GM18505 (cell line): ENCODE results near the gene TREML2.

ENCODE experiments used
- ATAC-seq: cut with Tn5 transposase; IDR thresholded peaks from one replicate; pipeline ENCODE4 v1.9.1; 2021; ENCODE audit not compliant: unreplicated experiment
- POLR2A ChIP-seq: IDR thresholded peaks from 4 replicates; pipeline ENCODE4 v1.6.1; 2011; ENCODE audit warnings: borderline replicate concordance; ENCODE audit not compliant: insufficient read depth, insufficient read length; ENCODE audit errors: extremely low read depth

The TREML2 gene

DNA sequence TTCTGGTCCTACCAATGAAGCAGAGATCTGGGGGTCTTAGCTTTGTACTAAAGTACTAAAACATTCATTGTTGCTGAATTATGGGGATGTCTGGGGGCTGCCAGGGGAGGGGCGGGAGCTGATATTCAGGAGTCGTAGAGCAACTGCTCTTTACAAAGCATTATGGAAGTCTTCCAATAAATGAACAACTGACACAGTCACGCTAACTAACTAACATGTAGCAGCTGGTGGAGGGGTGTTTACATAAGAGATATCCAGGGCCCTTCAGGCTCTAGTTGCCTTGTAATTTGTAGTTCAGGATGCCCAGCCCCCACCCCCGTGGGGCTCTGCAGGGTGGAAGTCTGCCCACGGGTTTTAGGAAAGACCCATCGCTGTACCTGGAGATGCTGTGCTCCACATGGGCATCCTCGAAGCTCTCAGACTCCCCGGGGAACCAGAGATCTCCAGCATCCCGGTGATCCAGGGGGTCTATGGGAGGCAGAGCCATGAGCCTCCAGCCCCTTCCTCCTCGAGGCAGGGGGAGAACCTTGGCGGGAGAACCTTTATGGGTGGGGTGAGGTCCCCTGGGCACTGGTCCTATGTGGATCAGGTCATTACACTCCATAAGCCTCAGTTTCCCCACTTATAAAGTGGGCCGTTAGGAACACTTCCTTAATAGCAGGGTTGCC is 41.4 kb downstream of the TREML2 start:
- no peak for TF ChIP-seq POLR2A
- ATAC-seq = no peak

DNA sequence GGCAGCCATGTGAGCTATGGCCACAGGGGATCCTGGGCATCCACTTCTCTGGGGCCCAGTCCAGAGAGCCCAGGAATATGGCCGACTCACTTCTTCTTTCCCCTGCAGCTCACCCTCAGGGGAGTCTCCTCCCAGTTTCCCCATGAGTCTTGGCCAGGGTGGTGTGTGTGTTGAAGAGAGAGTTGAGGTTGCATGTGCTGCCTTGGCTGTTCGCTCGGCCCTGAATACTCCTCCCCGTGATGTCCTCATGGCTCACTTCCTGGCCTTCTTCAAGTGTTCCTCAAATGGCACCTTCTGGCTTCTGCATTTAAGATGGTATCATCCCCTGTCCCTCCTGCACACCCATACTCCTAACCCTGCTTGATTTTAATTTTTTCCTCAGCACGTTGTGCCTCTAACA is 43.6 kb downstream of the TREML2 start:
- no peak for ATAC-seq
- no peak for TF ChIP-seq POLR2A

DNA sequence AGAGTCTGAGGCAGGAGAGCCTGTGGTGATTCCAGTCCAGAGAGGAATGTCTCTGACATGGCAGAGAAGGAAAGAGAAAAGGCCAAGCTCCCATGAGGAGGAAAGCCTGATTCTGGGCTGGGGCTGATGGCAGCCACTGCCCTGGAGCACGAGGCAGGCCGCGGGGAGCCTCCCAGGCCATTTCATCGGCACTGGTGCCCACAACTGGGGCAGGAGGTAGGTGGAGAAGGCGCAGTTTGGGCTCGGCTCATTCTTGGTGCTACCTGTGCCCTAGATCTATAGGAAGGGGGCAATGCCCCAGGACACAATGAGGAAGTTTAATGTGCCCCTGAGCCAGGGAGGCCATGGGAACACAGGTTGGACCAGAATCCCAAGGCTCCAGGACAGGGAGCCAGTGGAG is 44.2 kb downstream of the TREML2 start:
- no peak for TF ChIP-seq POLR2A
- ATAC-seq = no peak

- TF ChIP-seq POLR2A = no peak
- no peak for ATAC-seq
Measured at GRCh38 chr6:41156001-41156400, 44.9 kb downstream of the TREML2 start.

- TF ChIP-seq POLR2A = no peak
- no peak for ATAC-seq
Measured at GRCh38 chr6:41155132-41155805, 45.7 kb downstream of the TREML2 start.

GRCh38 chr6:41153992-41154625 is 46.8 kb downstream of the TREML2 start, which contains the start of gene TREML1:
TSS of gene TREML1 (minus strand) at chr6:41154347. CDS start at chr6:41154288, 59 bp downstream.
- no peak for TF ChIP-seq POLR2A
- ATAC-seq = no peak

GRCh38 chr6:41153451-41153850 is 47.5 kb downstream of the TREML2 start:
- no peak for ATAC-seq
- no peak for TF ChIP-seq POLR2A

- ATAC-seq = no peak
Measured at GRCh38 chr6:41150671-41151070, 50.3 kb downstream of the TREML2 start.

DNA sequence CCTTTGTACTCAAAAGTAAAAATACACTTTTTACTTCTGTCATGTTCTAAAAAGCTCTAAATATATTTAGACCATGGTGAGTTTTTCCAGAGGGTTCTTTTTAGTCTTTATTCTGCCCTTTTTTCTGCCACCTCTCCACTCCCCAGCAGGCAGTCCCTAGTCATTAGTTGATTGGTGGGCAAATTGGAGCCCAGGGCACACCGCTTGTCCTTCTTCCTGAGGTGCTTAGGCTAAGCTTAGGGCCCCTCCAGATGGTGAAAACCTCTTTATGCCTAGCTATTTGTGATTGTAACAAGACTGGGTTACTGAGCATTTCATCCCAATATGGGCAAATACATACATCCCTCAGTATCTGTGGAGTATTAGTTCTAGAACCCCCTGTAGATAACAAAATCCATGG is 53.0 kb downstream of the TREML2 start:
- no peak for ATAC-seq
- no peak for TF ChIP-seq POLR2A

More at GRCh38 chr6:41150671-41151070, 50.3 kb downstream of the TREML2 start:
- TF ChIP-seq POLR2A = no peak
